ENCODE results near the gene POP4. TPM values are rescaled to one million over a fixed set of nuclear protein-coding genes. Genes with fewer than 3 reads are reported as not detected.

Gene POP4
- total and polyA plus RNA-seq, 9 of the 15 experiments (the other 6 are each of a cell fraction or from before 2014, with no cell fraction given), result 42.1 to 128 (median 99.0) TPM

DNA sequence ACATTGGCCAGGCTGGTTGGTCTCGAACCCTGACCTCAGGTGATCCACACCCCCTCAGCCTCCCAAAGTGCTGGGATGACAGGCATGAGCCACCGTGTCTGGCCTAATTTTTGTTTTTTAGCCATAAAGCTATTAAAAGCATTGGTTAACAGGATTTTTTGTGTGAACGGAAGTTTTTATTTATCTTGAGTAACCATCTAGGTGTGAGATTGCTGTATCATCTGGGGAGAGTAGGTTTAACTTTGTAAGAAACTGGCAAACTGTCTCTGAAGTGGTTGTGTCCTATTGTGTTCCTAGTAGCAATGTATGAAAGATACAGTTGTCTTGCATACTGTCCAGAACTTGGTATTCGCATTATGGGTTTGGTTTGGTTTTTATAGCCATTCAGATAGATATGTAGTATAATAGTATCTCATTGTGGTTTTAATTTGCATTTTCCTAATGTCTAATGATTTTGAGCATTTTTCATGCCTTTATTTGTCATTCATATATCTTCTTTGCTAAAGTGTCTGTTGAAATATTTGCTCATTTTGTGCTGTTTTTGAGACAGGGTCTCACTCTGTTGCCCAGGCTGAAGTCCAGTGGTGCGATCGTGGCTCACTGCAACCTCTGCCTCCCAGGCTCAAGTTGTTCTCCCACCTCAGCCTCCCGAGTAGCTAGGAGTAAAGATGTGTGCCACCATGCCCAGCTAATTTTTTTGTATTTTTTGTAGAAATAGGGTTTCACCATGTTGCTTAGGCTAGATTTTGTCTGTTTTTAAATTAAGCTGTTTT, 45.7 kb downstream of the POP4 start (continued):
- TF ChIP-seq ZBTB40 (IDR thresholded peaks at IDR 0.05) (0 out of 2 replicates have a peak, but pooled peaks have one; percentile 2), ZBTB40 (CRISPR knock-in tag; IDR thresholded peaks at IDR 0.05) (no peak), RB1 (IDR thresholded peaks at IDR 0.05; ENCODE audit: low read depth) (no peak), SMAD1 (IDR thresholded peaks at IDR 0.05; ENCODE audit: low read depth, low read length, partially characterized antibody) (no peak), ZZZ3 (IDR thresholded peaks at IDR 0.05) (no peak), HMBOX1 (IDR thresholded peaks at IDR 0.05) (no peak), ZNF232 (CRISPR knock-in tag; IDR thresholded peaks at IDR 0.05) (no peak), BHLHE40 (IDR thresholded peaks at IDR 0.05; ENCODE audit: low read length) (no peak), IRF2 (CRISPR knock-in tag; IDR thresholded peaks at IDR 0.05) (no peak)
- TF ChIP-seq, protein P1, sequence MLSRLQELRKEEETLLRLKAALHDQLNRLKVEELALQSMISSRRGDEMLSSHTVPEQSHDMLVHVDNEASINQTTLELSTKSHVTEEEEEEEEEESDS (CRISPR knock-in tag; IDR thresholded peaks at IDR 0.05), result no peak
- TF ChIP-seq, protein P2, sequence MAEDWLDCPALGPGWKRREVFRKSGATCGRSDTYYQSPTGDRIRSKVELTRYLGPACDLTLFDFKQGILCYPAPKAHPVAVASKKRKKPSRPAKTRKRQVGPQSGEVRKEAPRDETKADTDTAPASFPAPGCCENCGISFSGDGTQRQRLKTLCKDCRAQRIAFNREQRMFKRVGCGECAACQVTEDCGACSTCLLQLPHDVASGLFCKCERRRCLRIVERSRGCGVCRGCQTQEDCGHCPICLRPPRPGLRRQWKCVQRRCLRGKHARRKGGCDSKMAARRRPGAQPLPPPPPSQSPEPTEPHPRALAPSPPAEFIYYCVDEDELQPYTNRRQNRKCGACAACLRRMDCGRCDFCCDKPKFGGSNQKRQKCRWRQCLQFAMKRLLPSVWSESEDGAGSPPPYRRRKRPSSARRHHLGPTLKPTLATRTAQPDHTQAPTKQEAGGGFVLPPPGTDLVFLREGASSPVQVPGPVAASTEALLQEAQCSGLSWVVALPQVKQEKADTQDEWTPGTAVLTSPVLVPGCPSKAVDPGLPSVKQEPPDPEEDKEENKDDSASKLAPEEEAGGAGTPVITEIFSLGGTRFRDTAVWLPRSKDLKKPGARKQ (CRISPR knock-in tag; IDR thresholded peaks at IDR 0.05), result no peak
- TF ChIP-seq, protein P3, sequence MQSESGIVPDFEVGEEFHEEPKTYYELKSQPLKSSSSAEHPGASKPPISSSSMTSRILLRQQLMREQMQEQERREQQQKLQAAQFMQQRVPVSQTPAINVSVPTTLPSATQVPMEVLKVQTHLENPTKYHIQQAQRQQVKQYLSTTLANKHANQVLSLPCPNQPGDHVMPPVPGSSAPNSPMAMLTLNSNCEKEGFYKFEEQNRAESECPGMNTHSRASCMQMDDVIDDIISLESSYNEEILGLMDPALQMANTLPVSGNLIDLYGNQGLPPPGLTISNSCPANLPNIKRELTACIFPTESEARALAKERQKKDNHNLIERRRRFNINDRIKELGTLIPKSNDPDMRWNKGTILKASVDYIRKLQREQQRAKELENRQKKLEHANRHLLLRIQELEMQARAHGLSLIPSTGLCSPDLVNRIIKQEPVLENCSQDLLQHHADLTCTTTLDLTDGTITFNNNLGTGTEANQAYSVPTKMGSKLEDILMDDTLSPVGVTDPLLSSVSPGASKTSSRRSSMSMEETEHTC (IDR thresholded peaks at IDR 0.05), result no peak

Measured in K562 (cell line).